HG02885 (cell line): Measurements from ENCODE around the gene FNDC3B.

ENCODE experiments used
- ATAC-seq: cut with Tn5 transposase; IDR thresholded peaks from one replicate; pipeline ENCODE4 v1.9.1; 2021; ENCODE audit warnings: mild to moderate bottlenecking; ENCODE audit not compliant: unreplicated experiment, poor library complexity

The FNDC3B gene

GRCh38 chr3:172449466-172450149, 410.2 kb downstream of the FNDC3B start:
- ATAC-seq = no peak
